GM18868 (cell line): Measurements from ENCODE around the gene CDKN2B.
A peak's percentile ranks its signal among the peaks of the same experiment; 100 is the strongest.
"Not testable (repeated sequence)": the region's sequence is repeated elsewhere in the genome, so short reads cannot be mapped to it uniquely, and the experiment has no call there.

Source experiments
- ATAC-seq: cut with Tn5 transposase; IDR thresholded peaks from one replicate; pipeline ENCODE4 v1.9.1; 2021; ENCODE audit warnings: mild to moderate bottlenecking, moderate library complexity; ENCODE audit not compliant: unreplicated experiment

CDKN2B gene

GRCh38 chr9:21969951-21970799 lies 38.9 kb downstream of the CDKN2B start:
- ATAC-seq, result no peak

GRCh38 chr9:21969011-21969940 lies 39.8 kb downstream of the CDKN2B start:
- no peak for ATAC-seq

- ATAC-seq, result no peak
These were observed 40.6 kb downstream of the CDKN2B start for GRCh38 chr9:21968331-21969010.

GRCh38 chr9:21967702-21968101 lies 41.4 kb downstream of the CDKN2B start:
- no peak for ATAC-seq

- ATAC-seq, result no peak
These were observed 41.9 kb downstream of the CDKN2B start for GRCh38 chr9:21967169-21967568.

GRCh38 chr9:21966140-21966851 lies 42.8 kb downstream of the CDKN2B start:
- no peak for ATAC-seq

- ATAC-seq, result peak; percentile 85
These were observed 43.6 kb downstream of the CDKN2B start for GRCh38 chr9:21965401-21965951.

- peak; percentile 73 for ATAC-seq
These were observed 44.1 kb downstream of the CDKN2B start for GRCh38 chr9:21964925-21965385.

- no peak for ATAC-seq
These were observed 47.5 kb downstream of the CDKN2B start for GRCh38 chr9:21961569-21961968.

GRCh38 chr9:21959268-21959667 lies 49.8 kb downstream of the CDKN2B start:
- ATAC-seq, result not testable (repeated sequence)

GRCh38 chr9:21958833-21959232 lies 50.3 kb downstream of the CDKN2B start:
- ATAC-seq, result no peak
